Astrocyte of the spinal cord (primary cell): ENCODE data around the gene FBLN5.

Source experiments
- DNase-seq: peaks from one replicate; pipeline ENCODE4 v3.0.0; 2011; ENCODE audit warnings: low read depth, low spot score
- H3K4me3 ChIP-seq: 2 replicates; pipeline ENCODE4 v1.5.1; 2011; ENCODE audit warnings: low read depth, mild to moderate bottlenecking, low read length, moderate library complexity
- in situ Hi-C: cut with HindIII; loops from 2 replicates; pipeline ENCODE4 v1.10.0; 2017; ENCODE audit warnings: low sequenced_read_pairs
- TF ChIP-seq, protein P1 (sequence below): IDR thresholded peaks from 2 replicates; pipeline ENCODE4 v1.5.1; 2012; ENCODE audit warnings: low read depth, mild to moderate bottlenecking, low read length, inconsistent platforms

The FBLN5 gene

DNA sequence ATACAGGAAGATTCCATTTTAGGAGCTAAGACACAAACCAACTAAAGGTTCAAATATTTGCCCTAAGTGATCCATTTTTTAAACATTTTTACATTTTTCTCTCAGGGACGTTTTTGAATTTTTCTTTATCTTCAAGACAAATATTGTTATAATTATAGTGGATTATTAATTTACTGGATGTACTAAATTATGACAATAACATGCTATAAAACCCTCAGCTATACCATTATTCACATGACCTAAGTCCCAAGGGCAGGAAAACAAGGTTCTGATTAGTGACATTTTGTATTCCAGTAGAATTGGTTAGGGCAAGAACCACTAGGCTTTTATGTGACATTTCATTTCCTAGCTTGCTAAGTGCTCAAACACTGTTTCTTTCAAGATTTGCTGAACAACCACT lies 16.5 kb upstream of the FBLN5 start:
- in situ Hi-C loops: no loop called here
- DNase-seq: no peak
- H3K4me3 ChIP-seq: no peak overlapping the region
- TF ChIP-seq, protein P1, sequence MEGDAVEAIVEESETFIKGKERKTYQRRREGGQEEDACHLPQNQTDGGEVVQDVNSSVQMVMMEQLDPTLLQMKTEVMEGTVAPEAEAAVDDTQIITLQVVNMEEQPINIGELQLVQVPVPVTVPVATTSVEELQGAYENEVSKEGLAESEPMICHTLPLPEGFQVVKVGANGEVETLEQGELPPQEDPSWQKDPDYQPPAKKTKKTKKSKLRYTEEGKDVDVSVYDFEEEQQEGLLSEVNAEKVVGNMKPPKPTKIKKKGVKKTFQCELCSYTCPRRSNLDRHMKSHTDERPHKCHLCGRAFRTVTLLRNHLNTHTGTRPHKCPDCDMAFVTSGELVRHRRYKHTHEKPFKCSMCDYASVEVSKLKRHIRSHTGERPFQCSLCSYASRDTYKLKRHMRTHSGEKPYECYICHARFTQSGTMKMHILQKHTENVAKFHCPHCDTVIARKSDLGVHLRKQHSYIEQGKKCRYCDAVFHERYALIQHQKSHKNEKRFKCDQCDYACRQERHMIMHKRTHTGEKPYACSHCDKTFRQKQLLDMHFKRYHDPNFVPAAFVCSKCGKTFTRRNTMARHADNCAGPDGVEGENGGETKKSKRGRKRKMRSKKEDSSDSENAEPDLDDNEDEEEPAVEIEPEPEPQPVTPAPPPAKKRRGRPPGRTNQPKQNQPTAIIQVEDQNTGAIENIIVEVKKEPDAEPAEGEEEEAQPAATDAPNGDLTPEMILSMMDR: no peak

DNA sequence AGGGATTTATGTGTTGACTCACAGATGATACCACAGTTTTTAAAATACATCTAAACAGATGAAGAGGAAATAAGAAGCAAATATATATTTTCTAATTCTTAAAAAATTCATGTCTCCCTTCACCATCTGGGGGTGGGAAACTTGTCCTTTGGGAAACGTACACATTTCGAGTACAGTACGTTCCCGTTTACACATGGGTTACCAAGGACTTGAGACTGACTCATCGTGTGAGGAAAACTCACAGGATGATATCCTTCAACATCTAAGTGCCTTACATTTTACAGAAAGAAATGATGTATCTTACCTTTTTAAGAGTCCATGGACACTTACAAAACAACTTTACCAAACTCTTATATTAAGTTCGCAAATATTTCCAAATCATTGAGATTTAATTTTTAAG lies 16.0 kb upstream of the FBLN5 start:
- TF ChIP-seq, protein P1: no peak
- in situ Hi-C loops: no loop called here
- peak; percentile 55 for DNase-seq
- H3K4me3 ChIP-seq: no peak overlapping the region

DNA sequence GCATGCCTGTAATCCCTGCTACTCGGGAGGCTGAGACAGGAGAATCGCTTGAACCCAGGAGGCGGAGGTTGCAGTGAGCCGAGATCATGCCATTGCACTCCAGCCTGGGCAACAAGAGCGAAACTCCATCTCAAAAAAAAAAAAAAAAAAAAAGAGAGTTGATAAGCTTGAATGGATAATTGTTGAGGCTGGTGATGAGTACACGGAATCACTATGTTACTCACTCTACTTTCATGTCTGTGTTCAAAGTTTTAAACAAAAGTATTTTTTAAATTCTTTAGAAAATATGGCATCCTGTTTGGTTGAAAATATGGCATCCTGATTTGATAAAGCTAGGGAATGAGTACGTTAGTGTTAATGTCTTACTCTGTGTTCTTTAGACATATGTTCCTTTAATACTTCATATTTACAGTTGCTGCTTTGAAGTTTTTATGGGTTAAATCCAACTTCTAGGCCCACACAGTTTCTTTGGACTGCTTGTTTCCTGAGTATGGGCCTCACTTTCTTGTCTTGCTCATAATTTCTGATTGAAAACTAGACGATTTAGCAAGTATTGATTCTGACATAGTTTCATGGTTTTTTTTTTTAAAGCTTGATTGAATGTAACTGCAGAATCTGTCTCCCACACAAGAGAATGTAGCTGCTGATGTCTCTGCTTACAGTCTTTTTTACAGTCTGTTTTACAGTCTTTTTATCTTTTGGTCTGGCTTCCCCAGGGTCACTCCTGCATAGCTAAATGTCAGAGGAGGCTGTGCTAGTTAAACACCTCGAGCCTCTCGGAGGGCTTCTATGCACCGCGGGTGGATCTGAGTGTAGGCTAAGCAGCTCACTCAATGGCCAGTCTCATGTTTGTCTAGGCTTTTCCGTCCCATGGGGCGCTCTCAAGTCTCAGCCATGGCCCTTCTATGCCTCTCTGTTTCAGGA lies 14.1 kb upstream of the FBLN5 start:
- DNase-seq: no peak
- TF ChIP-seq, protein P1: no peak
- in situ Hi-C loops: no loop called here
- H3K4me3 ChIP-seq: no peak overlapping the region

DNA sequence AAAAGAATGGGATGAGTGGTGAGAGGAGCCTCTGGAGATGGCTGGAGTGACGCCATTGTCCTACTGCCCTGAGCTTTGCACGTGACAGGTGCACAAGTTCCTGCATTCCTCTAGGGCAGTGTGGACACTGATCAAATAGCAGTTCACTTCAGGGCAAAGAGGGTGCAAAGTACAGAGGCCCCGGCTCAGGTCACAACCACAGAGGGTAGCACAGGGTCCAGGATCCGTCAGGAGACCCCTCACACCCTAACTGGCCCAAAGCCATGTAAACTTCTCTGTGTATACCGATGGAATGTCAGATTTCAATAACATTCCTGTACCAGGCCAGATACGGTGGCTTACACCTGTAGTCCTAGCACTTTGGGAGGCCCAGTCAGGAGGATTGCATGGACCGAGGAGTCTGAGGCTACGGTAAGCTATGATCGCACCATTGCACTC lies 10.4 kb upstream of the FBLN5 start:
- H3K4me3 ChIP-seq: no peak overlapping the region
- in situ Hi-C loops: no loop called here
- DNase-seq: no peak
- TF ChIP-seq, protein P1: no peak

DNA sequence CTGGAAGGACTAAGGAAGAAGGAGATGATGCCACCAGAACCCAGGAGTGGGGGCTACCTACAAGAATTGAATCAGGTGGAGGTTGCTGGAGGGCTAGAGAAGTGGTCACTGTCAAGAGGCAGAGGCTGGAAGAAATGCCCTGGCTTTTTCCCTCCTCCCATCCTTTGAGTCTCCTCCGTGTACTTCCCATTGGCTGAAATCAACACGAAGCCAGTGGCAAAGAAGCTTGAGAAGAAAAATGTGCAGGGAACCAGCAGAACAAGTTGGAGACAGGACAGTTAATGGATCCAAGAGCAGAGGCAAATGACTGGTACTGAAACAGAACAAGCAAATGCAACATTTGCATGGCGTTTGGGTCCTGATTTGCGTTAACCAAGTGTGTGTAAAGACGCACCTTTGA lies 9.1 kb upstream of the FBLN5 start:
- H3K4me3 ChIP-seq: no peak overlapping the region
- DNase-seq: no peak
- in situ Hi-C loops: no loop called here
- TF ChIP-seq, protein P1: no peak

DNA sequence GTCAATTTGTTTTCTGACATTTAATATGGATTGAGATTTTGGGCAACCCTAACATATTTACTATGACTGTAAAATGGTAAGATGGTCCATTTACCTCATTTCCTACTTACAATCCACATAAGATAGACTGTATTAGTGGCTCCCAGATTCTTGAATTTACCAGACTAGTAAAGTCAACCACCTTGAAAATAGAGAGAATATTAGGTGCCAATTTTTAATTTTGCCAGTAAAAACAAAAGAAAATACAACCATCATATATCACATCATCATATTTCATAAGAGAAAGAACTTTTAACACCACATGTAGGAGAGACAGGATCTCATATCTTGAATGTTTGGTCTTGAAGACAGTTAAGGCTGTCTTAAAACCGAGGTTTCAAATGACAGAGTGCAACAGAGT lies 7.7 kb upstream of the FBLN5 start:
- in situ Hi-C loops: no loop called here
- no peak overlapping the region for H3K4me3 ChIP-seq
- no peak for DNase-seq
- TF ChIP-seq, protein P1: no peak
